Prostate gland (tissue), 2 donors: ENCODE results near the gene CREB1.

ENCODE experiments used
- POLR2AphosphoS5 ChIP-seq: sonication (generic); formaldehyde crosslinking; IDR thresholded peaks from one replicate; pipeline ENCODE4 v1.6.1; 2017; ENCODE audit warnings: antibody characterized with exemption
- TF ChIP-seq, protein P1 (sequence below), 4 experiments: fragments of 200-600 bp in 2 of 4; fragments of 450-650 bp in 2 of 4; sonication (generic) in 2 of 4; IDR thresholded peaks; 1 replicate in 3 of 4; 2 replicates in 1 of 4; pipeline ENCODE4 v1.5.1; 2016 to 2019; ENCODE audit warnings: antibody characterized with exemption in 4 of 4, mild to moderate bottlenecking in 2 of 4, moderate library complexity in 2 of 4

DNA sequence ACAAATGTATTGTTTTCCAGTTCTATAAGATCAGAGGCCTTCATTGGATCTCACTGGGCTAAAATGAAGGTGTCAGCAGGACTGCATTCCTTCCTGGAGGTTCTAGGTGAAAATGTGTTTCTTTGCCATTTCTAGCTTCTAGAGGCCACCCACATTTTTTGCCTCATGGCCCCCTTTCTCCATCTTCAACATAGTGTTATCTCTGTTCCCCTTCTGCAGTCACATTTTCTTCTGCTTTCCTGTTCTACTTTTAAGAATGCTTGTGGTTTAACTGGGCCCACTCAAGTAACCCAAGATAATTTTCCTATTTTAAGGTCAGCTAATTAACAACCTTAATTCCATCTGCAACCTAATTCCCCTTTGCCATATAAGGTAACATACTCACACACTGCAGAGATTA, 59.4 kb downstream of the CREB1 start:
- TF ChIP-seq, protein P1, sequence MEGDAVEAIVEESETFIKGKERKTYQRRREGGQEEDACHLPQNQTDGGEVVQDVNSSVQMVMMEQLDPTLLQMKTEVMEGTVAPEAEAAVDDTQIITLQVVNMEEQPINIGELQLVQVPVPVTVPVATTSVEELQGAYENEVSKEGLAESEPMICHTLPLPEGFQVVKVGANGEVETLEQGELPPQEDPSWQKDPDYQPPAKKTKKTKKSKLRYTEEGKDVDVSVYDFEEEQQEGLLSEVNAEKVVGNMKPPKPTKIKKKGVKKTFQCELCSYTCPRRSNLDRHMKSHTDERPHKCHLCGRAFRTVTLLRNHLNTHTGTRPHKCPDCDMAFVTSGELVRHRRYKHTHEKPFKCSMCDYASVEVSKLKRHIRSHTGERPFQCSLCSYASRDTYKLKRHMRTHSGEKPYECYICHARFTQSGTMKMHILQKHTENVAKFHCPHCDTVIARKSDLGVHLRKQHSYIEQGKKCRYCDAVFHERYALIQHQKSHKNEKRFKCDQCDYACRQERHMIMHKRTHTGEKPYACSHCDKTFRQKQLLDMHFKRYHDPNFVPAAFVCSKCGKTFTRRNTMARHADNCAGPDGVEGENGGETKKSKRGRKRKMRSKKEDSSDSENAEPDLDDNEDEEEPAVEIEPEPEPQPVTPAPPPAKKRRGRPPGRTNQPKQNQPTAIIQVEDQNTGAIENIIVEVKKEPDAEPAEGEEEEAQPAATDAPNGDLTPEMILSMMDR (IDR thresholded peaks at IDR 0.05): no peak
- no peak for TF ChIP-seq POLR2AphosphoS5
